H1 (cell line): ENCODE measurements around the gene C16orf95. TPM values are rescaled to one million over a fixed set of nuclear protein-coding genes. Genes with fewer than 3 reads are reported as not detected.

Experiments
- CTCF ChIA-PET: fragments of 300-600 bp; sonication (Branson Sonifier 250); formaldehyde crosslinking; loops from one replicate; lab custom pipeline; 2021; ENCODE audit not compliant: partially characterized antibody; lab: Charles Lee
- POLR2A ChIA-PET: fragments of 300-600 bp; sonication (Branson Sonifier 250); formaldehyde crosslinking; loops from one replicate; lab custom pipeline; 2021; ENCODE audit warnings: inconsistent platforms; ENCODE audit not compliant: partially characterized antibody; lab: Charles Lee
- DNase-seq, 2 experiments: peaks; one replicate each; pipeline versions ENCODE4 v3.0.0 to v3.0.0-alpha.2; 2010 to 2022; ENCODE audit warnings: low spot score in 2 of 2, low read depth in 1 of 2, mixed read lengths in 1 of 2
- FAIRE-seq: peaks from 2 replicates; lab custom pipeline; 2011; peaks lifted over from hg19 to GRCh38; lab: Jason Lieb, UNC
- H2AFZ ChIP-seq: 2 replicates; pipeline ENCODE4 v1.8.1; 2012; ENCODE audit warnings: low read length, inconsistent platforms
- H2AK5ac ChIP-seq: 2 replicates; pipeline ENCODE4 v1.6.1; 2013; ENCODE audit warnings: low read depth, low read length
- H2BK120ac ChIP-seq: replicated peaks from 2 replicates; pipeline ENCODE3; 2013; ENCODE audit warnings: low read depth, low read length, inconsistent platforms
- H2BK12ac ChIP-seq: 2 replicates; pipeline ENCODE4 v1.6.1; 2013; ENCODE audit warnings: low read depth, low read length
- H2BK15ac ChIP-seq: 2 replicates; pipeline ENCODE4 v1.6.1; 2013; ENCODE audit warnings: low read length
- H2BK20ac ChIP-seq: 2 replicates; pipeline ENCODE4 v1.6.1; 2013; ENCODE audit warnings: low read length
- H2BK5ac ChIP-seq: 2 replicates; pipeline ENCODE4 v1.6.1; 2013; ENCODE audit warnings: low read depth, low read length
- H3K14ac ChIP-seq: 2 replicates; pipeline ENCODE4 v1.6.1; 2013; ENCODE audit warnings: inconsistent platforms; ENCODE audit not compliant: insufficient read length
- H3K18ac ChIP-seq: 2 replicates; pipeline ENCODE4 v1.6.1; 2013; ENCODE audit warnings: low read length; ENCODE audit errors: extremely low read depth
- H3K23ac ChIP-seq: 2 replicates; pipeline ENCODE4 v1.6.1; 2013; ENCODE audit warnings: inconsistent platforms; ENCODE audit not compliant: insufficient read length
- H3K23me2 ChIP-seq: 2 replicates; pipeline ENCODE4 v1.6.1; 2013; ENCODE audit warnings: low read depth, low read length
- H3K27ac ChIP-seq: 2 replicates; pipeline ENCODE4 v1.6.1; 2011; ENCODE audit warnings: low read depth, low read length, inconsistent platforms
- H3K27me3 ChIP-seq, 4 experiments: replicated peaks in 1 of 4; 1 replicate in 1 of 4; 2 replicates in 3 of 4; pipeline versions ENCODE4 v1.6.1 to v1.8.1; 2011 to 2013; ENCODE audit warnings: low read length in 3 of 4, mild to moderate bottlenecking in 3 of 4, inconsistent platforms in 2 of 4, mixed read lengths in 2 of 4, moderate library complexity in 1 of 4; ENCODE audit not compliant: control insufficient read depth in 3 of 4, insufficient read depth in 3 of 4; ENCODE audit errors: extremely low read depth in 1 of 4
- H3K36me3 ChIP-seq, 4 experiments: 2 replicates each; pipeline versions ENCODE4 v1.6.1 to v1.8.1; 2011 to 2013; ENCODE audit warnings: mild to moderate bottlenecking in 4 of 4, low read length in 3 of 4, moderate library complexity in 2 of 4, control low read depth in 1 of 4, inconsistent platforms in 1 of 4; ENCODE audit not compliant: insufficient read depth in 4 of 4, control insufficient read depth in 2 of 4
- H3K4ac ChIP-seq: replicated peaks from 2 replicates; pipeline ENCODE3; 2013; ENCODE audit warnings: low read length, low read depth, mixed read lengths, inconsistent platforms; ENCODE audit not compliant: insufficient read length
- H3K4me1 ChIP-seq, 4 experiments: replicated peaks in 1 of 4; 1 replicate in 1 of 4; 2 replicates in 3 of 4; pipeline versions ENCODE4 v1.6.1 to v1.8.1; 2011 to 2013; ENCODE audit warnings: low read length in 3 of 4, inconsistent platforms in 2 of 4, mixed read lengths in 1 of 4; ENCODE audit not compliant: insufficient read depth in 4 of 4, control insufficient read depth in 3 of 4
- H3K4me2 ChIP-seq, 2 experiments: 2 replicates each; pipeline versions ENCODE4 v1.6.1 to v1.8.1; 2011 to 2013; ENCODE audit warnings: low read depth in 2 of 2, low read length in 2 of 2, control low read depth in 1 of 2, inconsistent platforms in 1 of 2, mild to moderate bottlenecking in 1 of 2; ENCODE audit not compliant: insufficient read depth in 1 of 2
- H3K4me3 ChIP-seq, 4 experiments: fragments of 200-600, 300-600 bp in 1 of 4; sonication (generic), shearing (Covaris generic), sonication (Bioruptor Twin) in 1 of 4; 2 replicates each; pipeline versions ENCODE4 v1.5.1 to v1.8.1; 2011 to 2016; ENCODE audit warnings: low read length in 4 of 4, low read depth in 3 of 4, control low read depth in 2 of 4, inconsistent platforms in 2 of 4, mild to moderate bottlenecking in 2 of 4, mixed read lengths in 1 of 4, moderate library complexity in 1 of 4; ENCODE audit not compliant: insufficient read depth in 2 of 4; ENCODE audit errors: extremely low read depth in 1 of 4
- H3K56ac ChIP-seq: replicated peaks from 2 replicates; pipeline ENCODE3; 2013; ENCODE audit warnings: low read depth, mild to moderate bottlenecking, mixed read lengths, low read length, inconsistent platforms; ENCODE audit not compliant: insufficient read length
- H3K79me1 ChIP-seq: 2 replicates; pipeline ENCODE4 v1.6.1; 2013; ENCODE audit warnings: low read depth, low read length, control low read depth
- H3K79me2 ChIP-seq, 2 experiments: 2 replicates each; pipeline versions ENCODE4 v1.6.1 to v1.8.1; 2012 to 2013; ENCODE audit warnings: low read length in 2 of 2, mild to moderate bottlenecking in 2 of 2, inconsistent platforms in 1 of 2; ENCODE audit not compliant: insufficient read depth in 2 of 2, control insufficient read depth in 1 of 2
- H3K9ac ChIP-seq, 4 experiments: replicated peaks in 1 of 4; 1 replicate in 1 of 4; 2 replicates in 3 of 4; pipeline versions ENCODE4 v1.6.1 to v1.8.1; 2011 to 2013; ENCODE audit warnings: low read depth in 3 of 4, low read length in 3 of 4, control low read depth in 2 of 4, mild to moderate bottlenecking in 2 of 4, moderate library complexity in 2 of 4, inconsistent platforms in 1 of 4; ENCODE audit errors: extremely low read depth in 1 of 4
- H3K9me3 ChIP-seq, 2 experiments: 2 replicates each; pipeline versions ENCODE4 v1.6.1 to v1.8.1; 2012 to 2013; ENCODE audit warnings: mild to moderate bottlenecking in 2 of 2, moderate library complexity in 2 of 2, control low read depth in 1 of 2, inconsistent platforms in 1 of 2, low read depth in 1 of 2, low read length in 1 of 2, mixed read lengths in 1 of 2; ENCODE audit not compliant: insufficient read depth in 2 of 2
- H4K20me1 ChIP-seq, 2 experiments: replicated peaks in 1 of 2; 2 replicates each; pipeline versions ENCODE3 to v1.8.1; 2011 to 2013; ENCODE audit warnings: inconsistent platforms in 2 of 2, low read length in 2 of 2, mild to moderate bottlenecking in 1 of 2; ENCODE audit not compliant: insufficient read depth in 2 of 2, control insufficient read depth in 1 of 2
- H4K5ac ChIP-seq: 2 replicates; pipeline ENCODE4 v1.6.1; 2013; ENCODE audit warnings: low read length, low read depth, mixed read lengths, inconsistent platforms; ENCODE audit not compliant: insufficient read length
- H4K8ac ChIP-seq: 2 replicates; pipeline ENCODE4 v1.8.0; 2013; ENCODE audit warnings: mild to moderate bottlenecking, moderate library complexity, low read length, inconsistent platforms; ENCODE audit not compliant: insufficient read depth; ENCODE audit errors: extremely low read depth
- H4K91ac ChIP-seq: replicated peaks from 2 replicates; pipeline ENCODE3; 2013; ENCODE audit warnings: low read length, mixed read lengths, inconsistent platforms; ENCODE audit not compliant: insufficient read length
- CBX5 ChIP-seq: fragments of 300-800, 300-1000 bp; sonication (generic); IDR thresholded peaks from 2 replicates; pipeline ENCODE4 v1.7.1; 2016; ENCODE audit warnings: antibody characterized with exemption, low read length, low read depth
- SIRT6 ChIP-seq: IDR thresholded peaks from one replicate; pipeline ENCODE4 v1.7.1; 2012; ENCODE audit warnings: low read length, inconsistent platforms
- WGBS, 2 experiments: shearing (Covaris generic) in 1 of 2; methylation state at CpG; one replicate each; pipeline versions ENCODE4 v1.1.6 to v1.1.7; 2013 to 2015; ENCODE audit warnings: low lambda C conversion rate in 2 of 2, mixed read lengths in 2 of 2, inconsistent platforms in 1 of 2, low coverage in 1 of 2, missing lambda C conversion rate in 1 of 2; ENCODE audit not compliant: insufficient replicate concordance in 2 of 2, insufficient coverage in 1 of 2, insufficient read length in 1 of 2; ENCODE audit errors: extremely low coverage in 1 of 2, missing lambda C conversion rate in 1 of 2; 5-methylcytosine and 5-hydroxymethylcytosine counted together
- polyA plus RNA-seq, 7 experiments: library from polyadenylated mRNA; depleted of rRNA in 3 of 7; stranded (reverse) in 5 of 7; unstranded in 2 of 7; fragments of >200 nt in 5 of 7; fragments of 200-250 nt in 2 of 7; gene quantifications; 1 replicate in 5 of 7; 2 replicates in 1 of 7; 4 replicates in 1 of 7; pipeline versions ENCODE4 v1.2.1 to v1.2.3, GENCODE V29; 2011 to 2013; ENCODE audit warnings: missing spikeins in 2 of 7, mixed read lengths in 2 of 7
- small RNA-seq: library from polyadenylated mRNA; stranded (forward); fragments of <200 nt; extraction: miRNeasy Mini kit (QIAGEN cat#:217004); gene quantifications from one replicate; pipeline ENCODE3, GENCODE V24; 2013; ENCODE audit not compliant: insufficient read depth
- total RNA-seq: library from RNA; stranded (reverse); fragmentation: NEBNext Ultra II Directional; extraction: Animal tissue kit (Norgen Biotek cat#: 25700); gene quantifications from 2 replicates; pipeline ENCODE4 v1.2.1, GENCODE V29; 2021

The C16orf95 gene
- total and polyA plus RNA-seq, 2 of the 8 experiments (the other 6 are each of a cell fraction or from before 2014, with no cell fraction given), result 5.0 to 5.4 TPM

DNA sequence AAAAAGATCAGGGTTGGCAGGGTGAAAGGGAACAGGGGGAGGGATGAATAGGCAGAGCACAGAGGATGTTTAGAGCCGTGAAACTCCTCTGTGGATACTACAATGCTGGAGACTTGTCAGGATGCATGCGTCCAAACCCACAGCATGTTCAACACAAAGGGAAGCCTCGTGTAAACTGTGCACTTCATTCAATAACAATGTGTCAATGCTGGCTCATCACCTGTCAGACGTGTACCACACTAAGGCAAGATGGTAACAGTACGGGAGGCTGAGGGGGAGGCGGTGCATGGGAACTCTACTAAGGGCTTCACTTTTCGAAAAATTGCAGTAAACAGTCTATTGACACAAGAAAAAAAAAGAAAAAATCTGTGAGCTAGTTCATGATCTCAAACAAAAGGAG is 63.7 kb downstream of the C16orf95 start:
- Histone ChIP-seq H3K14ac (no peak overlapping the region), H3K23ac (no peak overlapping the region), H3K79me1 (no peaks in the 10 kb centered on the region)
- WGBS, 2 experiments, result 93% methylated on average over 7 of the region's 7 CpGs; no CpG with 5 or more reads in 1 of the 2 experiments
- no peak for TF ChIP-seq CBX5
- TF ChIP-seq SIRT6, result no peak
- TF ChIP-seq, all 59 proteins: peak for 0
- Histone ChIP-seq H4K91ac (no peak overlapping the region), H3K27me3 (no peaks in the 10 kb centered on the region), H2BK5ac (no peak overlapping the region), H4K20me1 (no peaks in the 10 kb centered on the region), H2AK5ac (0 out of 2 replicates have a peak overlapping the region, but pooled peaks have one; percentile 26), H2AFZ (no peak overlapping the region), H3K56ac (no peak overlapping the region), H3K4ac (no peak overlapping the region), H3K18ac (no peak overlapping the region), H2BK20ac (no peak overlapping the region), H3K4me2 (no peak overlapping the region), H2BK12ac (no peak overlapping the region), H3K36me3 (no peaks in the 10 kb centered on the region), H3K27ac (no peak overlapping the region), H3K9me3 (no peaks in the 10 kb centered on the region), H3K4me3 (no peak overlapping the region), H2BK15ac (no peak overlapping the region), H3K9ac (no peak overlapping the region), H2BK120ac (no peak overlapping the region), H3K23me2 (no peaks in the 10 kb centered on the region), H3K79me2 (no peaks in the 10 kb centered on the region), H3K4me1 (no peaks in the 10 kb centered on the region), H4K5ac (no peak overlapping the region), H4K8ac (no peak overlapping the region)
- DNase-seq (no peak), FAIRE-seq (no peak)
- ChIA-PET CTCF (interaction anchor here (0.6 to 0.7 kb wide), 3 partner anchors 34 to 201 kb away, joined by 3 read pairs; no protein-coding TSS in a partner anchor), POLR2A (no interaction called here)

Small RNAs within 50 kb of the gene (small RNA-seq; reads per million reads assigned to genes)
- gene AC010531.2, result not detected

Other genes with a start within 250 kb of the C16orf95 start
- gene FBXO31, start 66.4 kb upstream of the C16orf95 start, total RNA-seq, result 20.7 and 21.6 TPM in 2 replicates
- gene FBXO31, start 66.4 kb upstream of the C16orf95 start, polyA plus RNA-seq (2011; rRNA removed), result 8.3 and 12.2 TPM in 2 replicates
- 47.1 and 48.5 TPM in 2 replicates for gene MAP1LC3B, start 74.9 kb upstream of the C16orf95 start, total RNA-seq
- 15.4 and 29.5 TPM in 2 replicates for gene MAP1LC3B, start 74.9 kb upstream of the C16orf95 start, polyA plus RNA-seq (2011; rRNA removed)
- gene ZCCHC14, start 175.6 kb upstream of the C16orf95 start, total RNA-seq, result 27.1 and 28.2 TPM in 2 replicates
- gene ZCCHC14, start 175.6 kb upstream of the C16orf95 start, polyA plus RNA-seq (2011; rRNA removed), result 8.2 and 15.6 TPM in 2 replicates